ENCODE measurements around the gene NDUFB4. TPM values are rescaled to one million over a fixed set of nuclear protein-coding genes. Genes with fewer than 3 reads are reported as not detected.
"Not testable (repeated sequence)": the region's sequence is repeated elsewhere in the genome, so short reads cannot be mapped to it uniquely, and the experiment has no call there.

Gene NDUFB4
- total RNA-seq, 1 donor from 2014 or later = 129 TPM

GRCh38 chr3:120637851-120638559 lies 41.9 kb downstream of the NDUFB4 start:
- H3K9me3 Mint-ChIP-seq = no peaks in the 10 kb centered on the region
- peaks cover 3% of the 10 kb centered on the region for H3K4me1 Mint-ChIP-seq (ENCODE audit: unreplicated experiment)
- H3K27me3 Mint-ChIP-seq = no peaks in the 10 kb centered on the region
- H3K4me3 Mint-ChIP-seq = no peak overlapping the region
- H3K27ac Mint-ChIP-seq = no peak overlapping the region
- no peak for TF ChIP-seq CTCF (conservative IDR thresholded peaks at IDR 0.05)
- H3K36me3 Mint-ChIP-seq = no peaks in the 10 kb centered on the region
- no peak for DNase-seq (ENCODE audit: extremely low spot score, unreplicated experiment)

DNA sequence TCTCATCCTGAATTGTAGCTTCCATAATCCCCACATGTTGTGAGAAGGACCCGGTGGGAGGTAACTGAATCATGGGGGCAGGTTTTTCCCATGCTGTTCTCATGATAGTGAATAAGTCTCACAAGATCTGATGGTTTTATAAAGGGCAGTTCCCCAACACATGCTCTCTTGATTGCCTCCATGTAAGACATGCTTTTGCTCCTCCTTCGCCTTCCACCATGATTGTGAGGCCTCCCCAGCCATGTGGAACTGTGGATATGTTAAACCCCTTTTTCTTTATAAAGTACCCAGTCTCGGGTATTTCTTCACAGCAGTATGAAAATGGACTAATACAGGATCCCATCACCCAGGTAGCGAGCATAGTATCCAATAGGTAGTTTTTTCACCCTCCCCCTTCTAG lies 42.7 kb downstream of the NDUFB4 start:
- H3K27ac Mint-ChIP-seq; H3K9me3 Mint-ChIP-seq; H3K4me1 Mint-ChIP-seq (ENCODE audit: unreplicated experiment); H3K4me3 Mint-ChIP-seq; H3K36me3 Mint-ChIP-seq; H3K27me3 Mint-ChIP-seq; DNase-seq (ENCODE audit: extremely low spot score, unreplicated experiment): not testable (repeated sequence)

DNA sequence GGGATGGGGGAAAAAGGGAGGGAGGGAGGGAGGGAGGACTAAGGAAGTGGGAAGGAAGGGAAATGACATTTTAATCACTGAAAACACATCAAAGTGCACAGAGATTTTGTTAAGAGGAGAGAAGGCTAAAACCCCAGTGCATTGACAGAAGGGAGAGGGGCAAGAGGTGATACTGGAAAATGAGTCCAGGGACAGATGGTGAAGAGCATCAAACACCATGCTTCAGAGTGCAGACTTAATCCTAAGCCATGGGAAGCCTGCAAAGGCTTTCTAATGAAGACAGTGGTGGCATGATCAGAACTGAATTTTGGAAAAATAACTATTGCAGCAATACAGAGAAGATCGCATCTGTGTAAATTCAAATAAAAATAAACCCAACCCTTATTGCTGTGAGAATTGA lies 44.1 kb downstream of the NDUFB4 start:
- TF ChIP-seq CTCF (conservative IDR thresholded peaks at IDR 0.05) = no peak
- H3K27me3 Mint-ChIP-seq = no peaks in the 10 kb centered on the region

DNA sequence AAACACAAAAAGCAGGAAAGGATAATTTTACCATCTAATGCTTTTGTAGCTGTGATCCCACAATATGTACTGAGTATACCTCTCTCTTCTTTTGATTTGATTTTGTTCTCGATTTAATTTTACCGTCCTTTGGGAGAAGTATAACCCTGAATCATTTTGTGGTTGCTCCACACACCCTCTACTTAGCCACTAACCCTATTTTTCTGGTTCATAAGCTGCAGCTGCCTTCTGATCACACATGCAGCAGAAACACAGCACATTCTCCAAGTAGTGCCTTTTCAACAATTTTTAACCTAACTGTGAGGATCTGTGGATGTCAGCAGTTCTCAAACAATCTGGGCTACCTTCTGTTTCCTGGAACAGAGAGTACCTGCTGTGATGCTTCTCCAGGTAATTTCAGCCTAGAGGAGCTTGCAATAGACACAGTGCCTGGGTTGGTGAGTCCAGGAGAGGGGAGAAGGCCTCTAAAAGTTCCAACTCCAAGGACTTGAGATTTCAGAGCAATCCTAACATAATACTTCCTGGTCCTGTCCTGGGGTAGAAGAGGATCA lies 45.6 kb downstream of the NDUFB4 start:
- Mint-ChIP-seq H3K27me3 (no peaks in the 10 kb centered on the region), H3K9me3 (no peaks in the 10 kb centered on the region), H3K27ac (no peak overlapping the region), H3K4me1 (ENCODE audit: unreplicated experiment) (peaks cover 3% of the 10 kb centered on the region), H3K4me3 (no peak overlapping the region), H3K36me3 (no peaks in the 10 kb centered on the region)
- TF ChIP-seq CTCF (conservative IDR thresholded peaks at IDR 0.05) = no peak
- DNase-seq (ENCODE audit: extremely low spot score, unreplicated experiment) = no peak

More for the DNA sequence above, 44.1 kb downstream of the NDUFB4 start:
- Mint-ChIP-seq H3K36me3 (no peaks in the 10 kb centered on the region), H3K9me3 (no peaks in the 10 kb centered on the region), H3K4me1 (ENCODE audit: unreplicated experiment) (peaks cover 3% of the 10 kb centered on the region), H3K27ac (no peak overlapping the region), H3K4me3 (no peak overlapping the region)
- DNase-seq (ENCODE audit: extremely low spot score, unreplicated experiment) = no peak

DNA sequence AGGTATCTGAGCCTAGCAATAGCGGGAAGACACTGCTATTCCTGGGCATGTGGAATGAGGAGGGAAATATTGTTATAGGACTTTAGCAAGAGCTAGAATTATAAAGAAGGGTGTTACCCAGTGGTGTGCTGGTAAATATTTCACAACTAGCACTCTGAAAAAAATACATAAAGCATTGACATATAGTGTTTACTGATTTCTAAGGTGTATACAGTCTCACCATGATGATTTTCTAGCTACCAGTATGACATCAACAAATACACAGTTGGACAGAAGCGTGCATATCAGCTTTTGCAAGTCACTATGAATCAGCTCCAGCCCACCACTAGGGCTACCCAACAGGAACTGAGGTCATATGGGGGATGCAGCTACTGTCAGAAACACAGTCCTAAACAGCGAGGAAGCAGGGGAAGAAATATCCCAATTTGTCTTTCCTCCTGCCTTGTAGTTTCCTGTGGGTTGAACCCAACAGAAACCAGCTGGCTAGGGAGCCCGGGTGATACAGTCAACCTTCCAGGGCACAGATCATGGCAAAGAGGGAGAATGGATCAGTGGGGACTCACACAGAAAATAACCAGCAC lies 46.3 kb downstream of the NDUFB4 start:
- H3K4me1 Mint-ChIP-seq (ENCODE audit: unreplicated experiment) = peaks cover 2% of the 10 kb centered on the region
- H3K36me3 Mint-ChIP-seq = no peaks in the 10 kb centered on the region
- no peaks in the 10 kb centered on the region for H3K27me3 Mint-ChIP-seq
- TF ChIP-seq CTCF (conservative IDR thresholded peaks at IDR 0.05) = peak; percentile 33
- no peaks in the 10 kb centered on the region for H3K9me3 Mint-ChIP-seq
- no peak for DNase-seq (ENCODE audit: extremely low spot score, unreplicated experiment)
- H3K4me3 Mint-ChIP-seq = no peak overlapping the region
- no peak overlapping the region for H3K27ac Mint-ChIP-seq

DNA sequence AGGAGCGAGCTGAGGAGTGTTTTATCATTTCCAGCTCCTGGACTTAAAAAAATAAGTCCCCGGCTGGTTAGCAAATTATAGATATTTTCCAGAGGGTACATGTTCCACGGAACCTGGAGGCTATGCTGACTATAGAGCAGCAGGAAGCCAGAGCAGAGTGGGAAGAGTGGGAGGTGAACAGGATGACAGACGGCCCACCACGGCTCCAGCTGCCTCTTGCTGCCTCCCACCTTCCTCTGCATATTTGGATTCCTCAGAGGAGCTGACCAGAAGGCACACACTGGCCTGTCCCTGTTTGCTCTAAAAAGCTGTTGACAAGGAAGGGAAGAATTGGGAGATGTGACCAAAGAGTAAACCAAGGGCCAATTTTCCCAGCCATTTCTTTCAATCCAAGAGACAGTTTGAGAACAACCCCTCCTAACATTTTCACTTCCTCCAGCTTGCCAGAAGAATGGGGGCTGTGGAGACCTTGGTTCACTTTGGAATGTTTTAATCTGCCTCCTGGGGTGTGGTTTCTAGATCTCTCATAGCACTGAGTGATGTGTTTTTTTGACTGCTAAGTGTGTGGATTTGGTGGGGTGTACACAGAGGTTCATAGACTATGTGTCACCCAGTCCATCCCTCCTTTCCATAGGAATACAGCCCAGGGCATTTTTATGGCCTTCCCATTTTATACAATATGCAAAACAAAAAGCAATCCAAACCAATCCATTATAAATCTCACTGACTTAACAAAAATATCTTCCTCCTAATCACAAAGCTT lies 49.1 kb downstream of the NDUFB4 start:
- no peaks in the 10 kb centered on the region for H3K4me1 Mint-ChIP-seq (ENCODE audit: unreplicated experiment)
- H3K4me3 Mint-ChIP-seq = no peak overlapping the region
- no peak for TF ChIP-seq CTCF (conservative IDR thresholded peaks at IDR 0.05)
- H3K9me3 Mint-ChIP-seq = no peaks in the 10 kb centered on the region
- H3K27me3 Mint-ChIP-seq = no peaks in the 10 kb centered on the region
- H3K27ac Mint-ChIP-seq = no peak overlapping the region
- no peaks in the 10 kb centered on the region for H3K36me3 Mint-ChIP-seq
- no peak for DNase-seq (ENCODE audit: extremely low spot score, unreplicated experiment)
